ENCODE measurements around the gene MYH14.

DNA sequence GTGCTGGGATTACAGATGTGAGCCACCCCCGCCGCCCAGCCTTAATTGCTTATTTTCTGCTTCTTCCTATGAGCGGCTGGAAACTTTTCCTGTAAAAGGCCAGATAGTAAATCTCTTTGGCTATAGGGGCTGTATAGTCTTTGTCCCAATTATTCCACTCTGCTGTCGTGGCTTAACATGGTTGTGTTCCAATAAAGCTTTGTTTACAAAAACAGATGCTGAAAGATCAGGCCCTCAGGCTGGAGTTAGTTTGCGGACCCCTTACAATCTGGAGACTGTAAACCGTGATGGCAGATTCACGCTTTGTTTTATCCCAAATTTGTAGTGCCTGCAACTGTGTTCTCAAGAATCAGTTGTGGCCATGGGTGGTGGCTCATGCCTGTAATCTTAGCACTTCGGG lies 115.0 kb downstream of the MYH14 start:
- TF ChIP-seq POLR2AphosphoS5 (IDR thresholded peaks at IDR 0.05; ENCODE audit: low read depth, low read length) = no peak
- TF ChIP-seq JUND (IDR thresholded peaks at IDR 0.05; ENCODE audit: low read length) = no peak
- TF ChIP-seq, protein P1, sequence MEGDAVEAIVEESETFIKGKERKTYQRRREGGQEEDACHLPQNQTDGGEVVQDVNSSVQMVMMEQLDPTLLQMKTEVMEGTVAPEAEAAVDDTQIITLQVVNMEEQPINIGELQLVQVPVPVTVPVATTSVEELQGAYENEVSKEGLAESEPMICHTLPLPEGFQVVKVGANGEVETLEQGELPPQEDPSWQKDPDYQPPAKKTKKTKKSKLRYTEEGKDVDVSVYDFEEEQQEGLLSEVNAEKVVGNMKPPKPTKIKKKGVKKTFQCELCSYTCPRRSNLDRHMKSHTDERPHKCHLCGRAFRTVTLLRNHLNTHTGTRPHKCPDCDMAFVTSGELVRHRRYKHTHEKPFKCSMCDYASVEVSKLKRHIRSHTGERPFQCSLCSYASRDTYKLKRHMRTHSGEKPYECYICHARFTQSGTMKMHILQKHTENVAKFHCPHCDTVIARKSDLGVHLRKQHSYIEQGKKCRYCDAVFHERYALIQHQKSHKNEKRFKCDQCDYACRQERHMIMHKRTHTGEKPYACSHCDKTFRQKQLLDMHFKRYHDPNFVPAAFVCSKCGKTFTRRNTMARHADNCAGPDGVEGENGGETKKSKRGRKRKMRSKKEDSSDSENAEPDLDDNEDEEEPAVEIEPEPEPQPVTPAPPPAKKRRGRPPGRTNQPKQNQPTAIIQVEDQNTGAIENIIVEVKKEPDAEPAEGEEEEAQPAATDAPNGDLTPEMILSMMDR (IDR thresholded peaks at IDR 0.05; ENCODE audit: control extremely low read depth in 1 of 3, insufficient read depth in 1 of 3, low read depth in 1 of 3, low read length in 3 of 3) = no peak
- TF ChIP-seq KDM1A (IDR thresholded peaks at IDR 0.05; ENCODE audit: borderline replicate concordance, low read length) = no peak
- TF ChIP-seq NRF1 (IDR thresholded peaks at IDR 0.05; ENCODE audit: low read depth, low read length) = no peak
- TF ChIP-seq TCF12 (IDR thresholded peaks at IDR 0.05; ENCODE audit: low read depth, low read length) = no peak
- TF ChIP-seq POLR2A (IDR thresholded peaks at IDR 0.05; ENCODE audit: control extremely low read depth in 1 of 2, low read depth in 2 of 2, low read length in 2 of 2) = no peak
